Measurements from ENCODE around the gene CAB39L. TPM values are rescaled to one million over a fixed set of nuclear protein-coding genes. Genes with fewer than 3 reads are reported as not detected.

The CAB39L gene
- total RNA-seq, 1 donor from 2014 or later, result 9.4 TPM

GRCh38 chr13:49443357-49443703 is 534 bp downstream of the CAB39L start:
- DNase-seq (ENCODE audit: low read depth), result no peak

DNA sequence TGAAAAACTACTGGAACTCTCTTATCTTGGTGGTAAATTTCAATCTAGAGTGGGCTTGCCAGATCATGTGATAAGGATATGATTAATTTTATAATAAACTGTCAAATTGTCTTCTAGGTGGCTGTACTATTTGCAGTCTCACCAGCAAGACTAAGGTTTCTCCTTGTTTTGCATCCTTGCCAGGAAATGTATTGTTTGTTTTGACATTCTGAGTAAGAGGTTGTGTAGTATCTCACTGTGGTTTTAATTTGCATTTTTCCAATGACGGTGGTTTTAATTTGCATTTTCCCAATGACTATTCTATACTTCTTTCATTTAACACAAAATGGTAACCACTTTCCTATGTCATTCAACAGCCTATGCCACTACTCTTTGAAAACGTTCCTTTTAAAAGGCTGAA is 2.0 kb downstream of the CAB39L start:
- no peak for DNase-seq (ENCODE audit: low read depth)

- DNase-seq (ENCODE audit: low read depth), result no peak
Observed at GRCh38 chr13:49441312-49441711, 2.6 kb downstream of the CAB39L start.

- DNase-seq (ENCODE audit: low read depth), result no peak
Observed at GRCh38 chr13:49439609-49440008, 4.3 kb downstream of the CAB39L start.

DNA sequence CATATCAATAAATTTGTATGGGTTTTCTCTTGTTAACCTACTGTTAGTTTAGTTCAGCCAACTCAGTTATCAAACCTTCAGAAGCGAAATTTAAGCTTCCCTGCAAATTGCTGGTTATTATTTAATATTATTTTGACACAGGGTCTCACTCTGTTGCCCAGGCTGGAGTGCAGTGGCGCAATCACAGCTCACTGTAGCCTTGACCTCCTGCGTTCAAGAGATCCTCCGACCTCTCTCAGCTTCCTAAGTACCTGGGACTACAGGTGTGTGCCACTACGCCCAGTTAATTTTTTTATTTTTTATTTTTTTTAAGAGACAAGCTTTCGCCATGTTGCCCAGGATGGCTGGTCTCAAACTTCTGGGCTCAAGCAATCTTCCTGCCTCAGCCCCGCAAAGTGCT is 6.2 kb downstream of the CAB39L start:
- no peak for DNase-seq (ENCODE audit: low read depth)

- peak; percentile 67 for DNase-seq (ENCODE audit: low read depth)
Observed at GRCh38 chr13:49436890-49437289, 7.0 kb downstream of the CAB39L start.

GRCh38 chr13:49435992-49436391 is 7.9 kb downstream of the CAB39L start:
- DNase-seq (ENCODE audit: low read depth), result no peak

DNA sequence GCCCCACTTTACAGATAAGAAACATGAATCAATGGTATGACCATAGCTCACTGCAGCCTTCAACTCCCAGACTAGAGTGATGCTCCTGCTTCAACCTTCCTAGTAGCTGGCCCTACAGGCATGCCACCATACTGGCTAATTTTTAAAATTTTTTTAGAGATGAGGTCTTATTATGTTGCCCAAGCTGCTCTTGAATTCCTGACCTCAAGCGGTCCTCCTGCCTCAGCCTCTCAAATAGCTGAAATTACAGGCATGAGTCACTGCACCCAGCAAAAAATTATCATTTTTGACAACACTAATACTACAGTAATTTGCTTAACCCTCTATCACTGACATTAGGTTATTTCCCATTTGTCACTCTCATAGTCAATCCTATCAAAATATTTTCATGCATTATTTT is 14.7 kb downstream of the CAB39L start:
- no peak for DNase-seq (ENCODE audit: low read depth)

DNA sequence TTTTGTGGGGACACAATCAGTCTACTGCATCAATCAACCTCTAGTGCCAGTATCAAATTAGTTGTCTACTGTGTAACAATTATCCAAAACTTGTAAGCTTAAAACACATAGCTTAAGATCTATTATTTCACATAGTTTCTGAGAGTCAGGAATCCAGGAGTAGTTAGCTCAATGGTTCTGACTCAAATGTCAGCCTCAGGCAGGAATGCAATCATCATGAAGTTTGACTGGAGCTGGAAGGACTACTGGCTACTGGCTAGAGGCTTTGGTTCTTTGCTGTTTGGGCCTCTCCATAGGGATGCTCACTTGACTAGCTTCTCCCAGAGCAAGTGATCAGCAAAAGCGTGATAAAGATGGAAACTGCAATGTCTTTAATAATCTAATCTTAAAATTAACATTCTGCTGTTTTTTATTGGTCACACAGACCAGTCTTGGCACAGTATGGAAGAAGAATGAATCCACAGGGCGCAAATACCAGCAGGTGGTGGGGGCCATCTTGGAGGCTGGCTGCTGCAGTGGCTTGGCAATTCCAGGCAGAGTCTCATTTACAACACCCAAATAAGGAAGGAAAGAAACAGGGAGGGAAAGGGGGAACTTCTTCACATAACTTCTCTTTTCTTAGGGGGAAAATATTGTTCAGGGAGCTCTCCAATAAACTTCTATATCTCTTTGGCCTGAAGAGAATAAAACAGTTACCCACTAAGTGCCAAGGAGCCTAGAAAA is 15.7 kb downstream of the CAB39L start:
- no peak for DNase-seq (ENCODE audit: low read depth)

DNA sequence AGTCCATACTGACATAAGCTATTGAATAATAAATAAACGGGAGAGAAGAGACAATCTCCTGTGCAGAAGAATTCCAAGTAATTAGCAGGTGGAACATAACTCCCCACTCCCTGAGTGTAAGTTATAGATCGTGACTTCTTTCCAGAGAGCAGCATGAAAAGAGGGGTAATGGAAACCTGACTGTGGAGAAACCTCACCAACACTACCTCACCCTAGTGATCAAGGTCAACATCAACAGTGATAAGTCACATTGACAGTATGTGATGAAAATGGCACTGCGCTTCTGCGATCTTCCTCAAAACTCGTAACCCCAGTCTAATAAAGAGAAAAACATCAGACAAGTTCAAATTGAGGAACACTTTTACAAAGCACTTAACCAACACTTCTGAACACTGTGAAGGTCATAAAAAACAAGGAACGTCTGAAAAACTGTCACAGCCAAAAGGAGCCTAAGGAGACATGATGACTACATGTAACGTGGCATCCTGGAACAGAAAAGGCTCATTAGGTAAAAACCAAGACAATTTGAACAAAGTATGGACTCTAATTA is 19.8 kb downstream of the CAB39L start:
- no peak for DNase-seq (ENCODE audit: low read depth)

DNA sequence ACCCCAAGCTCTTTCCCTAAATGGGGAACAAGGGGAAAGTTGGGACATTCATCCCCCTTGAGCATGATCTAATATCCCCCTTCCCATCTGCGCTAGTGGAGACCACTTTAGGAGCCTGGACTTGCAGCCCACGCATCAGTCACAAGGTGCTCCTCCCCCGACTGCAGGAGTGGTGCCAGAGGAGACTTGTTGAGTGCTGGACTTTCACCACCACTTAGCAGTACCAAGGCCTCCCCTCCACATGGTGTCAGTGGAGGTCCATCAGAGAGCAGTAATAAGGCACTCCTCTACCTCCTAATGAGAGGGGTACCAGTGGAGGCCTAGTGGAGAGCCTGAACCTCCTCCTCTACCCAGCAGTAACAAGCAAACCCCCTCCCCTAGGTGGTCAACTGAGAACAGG is 22.5 kb downstream of the CAB39L start:
- no peak for DNase-seq (ENCODE audit: low read depth)

GRCh38 chr13:49419276-49419675 is 24.6 kb downstream of the CAB39L start:
- DNase-seq (ENCODE audit: low read depth), result peak; percentile 53

GRCh38 chr13:49418206-49418605 is 25.7 kb downstream of the CAB39L start:
- no peak for DNase-seq (ENCODE audit: low read depth)

GRCh38 chr13:49417161-49417560 is 26.7 kb downstream of the CAB39L start:
- DNase-seq (ENCODE audit: low read depth), result no peak

DNA sequence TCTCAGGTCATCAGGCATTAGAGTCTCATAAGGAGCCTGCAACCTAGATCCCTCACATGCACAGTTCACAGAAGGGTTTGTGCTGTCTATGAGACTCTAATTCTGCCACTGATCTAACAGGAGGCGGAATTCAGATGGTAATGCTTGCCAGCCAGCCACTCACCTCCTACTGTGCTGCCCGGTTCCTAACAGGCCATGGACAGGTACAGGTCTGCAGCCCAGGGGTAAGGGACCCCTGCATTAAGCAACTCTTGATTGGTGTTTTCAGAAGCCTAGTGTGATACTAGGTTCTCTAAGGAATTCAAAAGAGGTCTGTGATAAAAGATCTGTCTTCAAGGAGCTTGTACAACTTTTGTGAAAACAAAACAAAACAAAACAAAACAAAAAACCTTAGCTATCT is 31.1 kb downstream of the CAB39L start:
- DNase-seq (ENCODE audit: low read depth), result no peak

DNA sequence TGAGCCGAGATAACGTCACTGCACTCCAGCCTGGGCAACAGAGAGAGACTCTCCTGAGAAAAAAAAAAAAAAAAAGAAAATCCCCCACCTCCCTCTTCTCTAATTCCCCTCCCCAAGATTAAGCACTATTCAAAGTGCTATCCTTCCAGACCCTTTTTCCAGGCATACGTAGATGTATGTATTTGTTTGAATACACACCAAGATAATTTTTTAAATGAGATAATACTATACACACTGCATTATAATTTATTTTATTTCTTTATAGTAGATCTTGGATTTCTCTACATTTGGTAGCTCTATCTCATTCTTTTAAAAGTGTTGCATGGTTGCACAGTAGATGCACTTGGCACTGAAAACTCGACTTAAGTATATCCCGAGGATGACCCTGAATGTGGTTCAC is 32.5 kb downstream of the CAB39L start:
- DNase-seq (ENCODE audit: low read depth), result no peak

- peak; percentile 19 for DNase-seq (ENCODE audit: low read depth)
Observed at GRCh38 chr13:49410477-49410876, 33.4 kb downstream of the CAB39L start.

GRCh38 chr13:49410006-49410405 is 33.9 kb downstream of the CAB39L start:
- DNase-seq (ENCODE audit: low read depth), result peak; percentile 72

DNA sequence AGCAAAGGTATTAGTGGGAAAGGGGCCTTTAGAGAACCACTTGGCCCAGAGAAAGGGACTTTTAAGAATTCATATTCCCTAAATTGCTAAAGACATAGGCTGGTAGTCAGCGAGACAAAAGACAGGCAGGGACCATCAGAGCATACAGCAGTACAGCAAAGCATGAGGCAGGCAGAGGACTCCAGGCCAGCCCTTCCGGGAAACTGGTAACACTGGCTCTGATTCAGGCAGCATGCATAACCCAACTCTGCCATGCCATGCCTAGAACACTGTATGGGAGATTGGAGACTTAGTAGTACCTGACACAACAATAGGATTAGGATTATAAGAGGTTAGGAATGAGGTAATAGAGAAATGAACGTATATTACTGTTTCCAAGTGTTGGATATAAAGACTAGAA is 34.9 kb downstream of the CAB39L start:
- DNase-seq (ENCODE audit: low read depth), result no peak

DNA sequence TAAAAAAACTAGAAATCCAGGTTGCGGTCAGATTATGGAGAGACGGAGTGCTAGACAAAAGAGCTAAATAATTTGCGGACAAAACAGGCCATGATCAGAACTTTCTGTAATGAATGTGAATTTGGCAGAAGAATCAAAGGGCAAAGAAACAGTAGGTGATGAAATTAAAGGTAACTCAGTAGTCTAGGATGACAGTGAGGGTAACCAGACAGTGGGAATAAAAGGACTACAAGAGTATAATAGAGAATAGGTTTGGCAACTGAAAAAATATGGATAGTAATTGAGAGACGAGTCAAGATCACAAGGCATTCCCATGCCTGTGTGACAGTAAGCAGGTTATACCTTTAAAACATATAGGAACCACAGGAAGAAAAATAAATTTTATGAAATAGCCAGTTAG is 35.9 kb downstream of the CAB39L start:
- DNase-seq (ENCODE audit: low read depth), result no peak

GRCh38 chr13:49407068-49407467 is 36.8 kb downstream of the CAB39L start:
- no peak for DNase-seq (ENCODE audit: low read depth)

GRCh38 chr13:49404703-49405020 is 39.2 kb downstream of the CAB39L start:
- no peak for DNase-seq (ENCODE audit: low read depth)

GRCh38 chr13:49403996-49404702 is 39.7 kb downstream of the CAB39L start:
- no peak for DNase-seq (ENCODE audit: low read depth)

Data from myocyte (in vitro differentiated cells).